HG02623 (cell line): ENCODE measurements around the gene OLFML1.
"Not testable (repeated sequence)": the region's sequence is repeated elsewhere in the genome, so short reads cannot be mapped to it uniquely, and the experiment has no call there.

Source experiments
- ATAC-seq: cut with Tn5 transposase; IDR thresholded peaks from one replicate; pipeline ENCODE4 v1.9.1; 2021; ENCODE audit warnings: moderate library complexity; ENCODE audit not compliant: unreplicated experiment

The OLFML1 gene

DNA sequence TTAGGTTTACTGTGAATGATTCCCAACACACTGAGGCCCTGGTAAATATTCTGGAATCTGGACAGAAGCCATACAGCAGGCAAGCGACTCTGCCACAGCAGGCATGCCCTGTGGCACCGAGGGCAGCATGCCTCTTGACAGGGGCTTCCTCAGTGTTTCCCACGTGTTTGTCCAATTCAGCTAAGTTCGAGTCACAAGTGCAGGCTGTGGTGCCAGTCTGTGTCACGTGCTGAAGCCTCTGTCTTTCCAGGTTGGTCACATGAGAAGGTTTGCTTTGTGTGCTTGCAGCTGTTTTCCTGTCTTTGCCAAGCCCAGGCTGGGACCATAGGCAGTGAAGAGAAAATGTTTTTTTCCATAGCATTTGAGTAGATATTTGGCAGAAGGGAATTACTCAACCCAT lies 26.1 kb downstream of the OLFML1 start:
- ATAC-seq = no peak

DNA sequence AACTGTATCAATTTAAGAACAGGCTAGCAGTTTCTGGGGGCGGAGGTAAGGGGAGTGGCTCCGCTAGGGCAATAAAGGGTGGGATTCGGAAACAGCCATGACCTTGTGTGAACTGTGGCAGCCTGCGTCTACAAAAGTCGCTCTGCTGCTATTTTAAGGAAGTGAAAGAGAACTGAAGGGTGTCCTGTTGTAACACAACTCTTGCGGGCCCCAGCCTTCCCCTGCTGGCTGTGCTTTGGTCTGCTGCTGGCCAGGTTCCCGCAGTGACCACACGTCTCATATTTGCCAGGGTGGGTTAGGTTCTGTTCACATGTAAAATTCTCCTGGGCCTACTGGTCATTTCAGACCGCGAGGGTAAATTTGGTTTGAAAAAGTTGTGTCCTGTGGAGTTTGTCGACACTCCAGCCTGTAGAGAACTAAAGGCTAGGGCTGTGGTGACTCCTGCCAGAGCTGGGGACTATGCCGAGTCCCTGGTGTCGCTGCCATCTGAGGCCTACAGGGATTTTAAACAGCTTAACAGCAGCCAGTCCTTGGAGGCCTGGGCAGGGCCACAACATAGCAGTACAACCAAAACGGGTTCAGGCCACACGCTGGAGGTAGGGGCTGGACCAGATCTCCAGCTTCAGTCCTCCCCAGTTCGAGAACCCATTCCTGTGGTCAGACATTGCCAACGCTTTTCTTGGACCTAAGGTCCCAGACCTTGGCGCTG lies 27.4 kb downstream of the OLFML1 start:
- peak; percentile 55 for ATAC-seq

GRCh38 chr11:7513234-7514098 lies 28.2 kb downstream of the OLFML1 start, which contains the start of gene PPFIBP2:
PPFIBP2 (plus strand) TSS chr11:7513999; CDS start chr11:7549476, 35,477 bp downstream.
- peak; percentile 62 for ATAC-seq

GRCh38 chr11:7514099-7514591 lies 28.8 kb downstream of the OLFML1 start:
- ATAC-seq = peak; percentile 6

DNA sequence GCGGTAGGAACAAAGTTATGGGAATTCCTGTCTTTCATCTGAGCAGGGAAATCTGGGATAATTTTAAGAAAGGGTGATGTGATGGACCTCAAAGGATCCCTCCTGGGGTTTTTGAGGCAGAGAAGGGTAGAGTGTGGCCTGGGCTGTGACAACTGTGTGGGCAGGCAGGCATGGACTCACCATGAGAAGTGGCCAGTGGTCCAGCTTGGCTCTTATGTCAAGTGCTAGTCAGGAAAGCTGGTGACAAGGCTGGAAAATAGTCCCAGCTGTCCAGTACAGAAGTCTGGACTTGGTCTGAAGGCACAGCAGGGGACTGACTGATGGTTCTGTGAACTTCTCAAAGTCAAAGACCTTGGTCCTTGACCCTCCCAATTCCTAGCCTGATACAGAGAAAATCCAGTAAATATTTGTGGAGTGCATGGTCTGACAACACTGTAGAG lies 30.2 kb downstream of the OLFML1 start:
- ATAC-seq = no peak

- ATAC-seq = no peak
Measured at GRCh38 chr11:7516475-7516874, 31.2 kb downstream of the OLFML1 start.

- not testable (repeated sequence) for ATAC-seq
Measured at GRCh38 chr11:7517743-7518142, 32.4 kb downstream of the OLFML1 start.

GRCh38 chr11:7518811-7519562 lies 33.7 kb downstream of the OLFML1 start:
- ATAC-seq = no peak

DNA sequence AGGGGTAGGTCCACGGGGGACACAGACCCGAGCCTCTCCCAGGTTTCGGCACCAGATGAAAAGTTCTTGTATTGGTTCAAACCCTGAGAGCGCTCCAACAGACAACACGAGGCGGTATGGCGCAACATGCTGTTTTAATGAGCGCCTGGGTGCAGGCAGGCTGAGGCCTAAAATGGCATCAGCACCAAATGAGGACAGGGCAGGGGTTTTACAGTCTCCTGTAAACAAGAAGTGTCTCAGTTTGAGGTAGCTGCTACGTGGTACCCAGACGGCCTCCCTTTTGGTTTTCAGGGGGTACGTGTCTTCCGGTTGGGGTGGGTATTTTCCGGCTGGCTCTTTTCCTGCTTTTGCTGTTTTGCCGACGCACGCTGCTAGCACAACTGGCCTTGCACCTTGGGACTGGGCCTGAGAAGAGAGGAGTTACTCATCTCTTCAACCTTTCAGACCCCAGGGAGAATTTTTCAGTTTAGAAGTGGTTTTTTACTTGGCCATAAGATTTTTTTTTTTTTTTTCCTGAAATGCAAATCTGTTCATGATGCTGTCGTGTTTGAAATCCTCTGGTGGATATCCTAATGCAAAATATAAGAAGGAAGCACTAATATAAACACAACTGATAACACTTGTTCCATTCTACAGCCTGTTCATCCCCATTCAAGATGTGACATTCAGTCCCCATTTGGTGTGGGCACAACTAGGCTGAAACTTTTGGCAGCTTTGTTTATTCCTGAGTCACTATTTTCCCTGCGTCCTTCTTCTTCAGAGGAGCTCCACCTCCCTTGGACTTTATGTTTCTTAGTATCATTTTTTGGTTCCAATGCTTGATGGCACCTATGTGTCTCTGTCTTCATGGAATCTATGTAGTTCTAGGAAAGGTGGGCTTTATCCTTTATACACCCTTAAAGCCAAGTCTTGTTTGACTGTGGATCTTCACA lies 35.0 kb downstream of the OLFML1 start:
- ATAC-seq = peak; percentile 54

- peak; percentile 77 for ATAC-seq
Measured at GRCh38 chr11:7520981-7521487, 35.7 kb downstream of the OLFML1 start.

GRCh38 chr11:7522121-7522520 lies 36.8 kb downstream of the OLFML1 start:
- ATAC-seq = no peak

GRCh38 chr11:7522546-7522945 lies 37.2 kb downstream of the OLFML1 start:
- ATAC-seq = no peak

- ATAC-seq = no peak
Measured at GRCh38 chr11:7523416-7524210, 38.3 kb downstream of the OLFML1 start.

- no peak for ATAC-seq
Measured at GRCh38 chr11:7524462-7525235, 39.3 kb downstream of the OLFML1 start.

- no peak for ATAC-seq
Measured at GRCh38 chr11:7525424-7525823, 40.1 kb downstream of the OLFML1 start.

GRCh38 chr11:7527029-7527428 lies 41.7 kb downstream of the OLFML1 start:
- peak; percentile 44 for ATAC-seq

DNA sequence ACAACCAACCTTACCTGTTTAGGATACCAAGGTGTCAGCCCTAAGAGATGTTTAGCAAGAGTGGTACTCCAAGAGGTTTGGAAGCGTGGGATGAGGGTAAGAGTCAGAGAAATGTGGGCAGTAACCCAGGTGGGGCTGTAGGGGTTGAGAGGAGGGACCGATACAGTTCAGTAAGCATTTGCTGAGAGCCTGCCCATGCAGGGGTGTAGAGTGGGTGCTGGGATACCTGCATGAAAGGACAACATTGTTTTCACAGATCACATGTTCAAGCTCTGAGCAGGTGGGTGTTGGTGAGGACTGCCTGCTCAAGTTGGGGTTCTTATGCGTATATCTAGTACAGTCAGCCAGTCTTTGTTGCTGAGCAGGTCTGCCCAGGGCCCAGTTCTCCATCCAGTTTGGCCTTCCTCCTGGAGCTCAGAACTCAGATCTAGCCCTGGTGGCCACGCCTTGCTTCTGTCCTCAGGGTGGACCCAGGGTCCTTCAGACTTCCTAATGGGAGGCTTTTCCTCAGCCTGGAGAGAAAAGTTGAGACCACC lies 43.3 kb downstream of the OLFML1 start:
- ATAC-seq = no peak
